ENCODE data around the gene UBXN10. TPM values are rescaled to one million over a fixed set of nuclear protein-coding genes. Genes with fewer than 3 reads are reported as not detected.

UBXN10 gene
- total and polyA plus RNA-seq, 2 experiments from 2014 or later, result 0.63 to 1.2 TPM

- no peak overlapping the region for H3K4me2 ChIP-seq
Measured at GRCh38 chr1:20150969-20151368, 34.9 kb upstream of the UBXN10 start.

GRCh38 chr1:20151906-20152598 lies 33.8 kb upstream of the UBXN10 start:
- TF ChIP-seq EZH2phosphoT487 (IDR thresholded peaks at IDR 0.05; ENCODE audit: low read depth, severe bottlenecking, unreplicated experiment), result no peak
- TF ChIP-seq CTCF (IDR thresholded peaks at IDR 0.05; ENCODE audit: poor library complexity), result peak; percentile 95

More at GRCh38 chr1:20150969-20151368, 34.9 kb upstream of the UBXN10 start:
- Histone ChIP-seq H3K27me3 (no peaks in the 10 kb centered on the region), H3K4me1 (ENCODE audit: insufficient read depth) (no peaks in the 10 kb centered on the region), H2AFZ (no peak overlapping the region), H4K20me1 (ENCODE audit: insufficient read depth, poor library complexity, severe bottlenecking) (no peaks in the 10 kb centered on the region), H3K79me2 (no peaks in the 10 kb centered on the region), H3K27ac (no peak overlapping the region), H3K9me3 (ENCODE audit: low read depth) (no peaks in the 10 kb centered on the region), H3K4me3 (no peak overlapping the region), H3K9me2 (replicated peaks; ENCODE audit: insufficient read depth) (no peaks in the 10 kb centered on the region), H3K36me3 (replicated peaks; ENCODE audit: insufficient read depth, low read depth) (no peaks in the 10 kb centered on the region)
- WGBS (ENCODE audit: low lambda C conversion rate, missing lambda C conversion rate), result 86% methylated on average over 6 of the region's 6 CpGs
- no peak for DNase-seq (ENCODE audit: low spot score)
- TF ChIP-seq EZH2 (IDR thresholded peaks at IDR 0.05; ENCODE audit: borderline replicate concordance) (no peak), EZH2phosphoT487 (IDR thresholded peaks at IDR 0.05; ENCODE audit: low read depth, severe bottlenecking, unreplicated experiment) (no peak), CTCF (IDR thresholded peaks at IDR 0.05; ENCODE audit: poor library complexity) (no peak)

GRCh38 chr1:20152599-20152930 lies 33.3 kb upstream of the UBXN10 start:
- no peak overlapping the region for H3K4me2 ChIP-seq
- 54% methylated on average over 7 of the region's 7 CpGs for WGBS (ENCODE audit: low lambda C conversion rate, missing lambda C conversion rate)
- no peaks in the 10 kb centered on the region for H3K27me3 ChIP-seq
- no peak for DNase-seq (ENCODE audit: low spot score)
- H3K9me3 ChIP-seq (ENCODE audit: low read depth), result no peaks in the 10 kb centered on the region
- H3K4me3 ChIP-seq, result no peak overlapping the region
- H3K36me3 ChIP-seq (replicated peaks; ENCODE audit: insufficient read depth, low read depth), result no peaks in the 10 kb centered on the region
- no peak overlapping the region for H2AFZ ChIP-seq
- H3K9me2 ChIP-seq (replicated peaks; ENCODE audit: insufficient read depth), result no peaks in the 10 kb centered on the region
- no peaks in the 10 kb centered on the region for H3K79me2 ChIP-seq
- no peaks in the 10 kb centered on the region for H4K20me1 ChIP-seq (ENCODE audit: insufficient read depth, poor library complexity, severe bottlenecking)
- H3K4me1 ChIP-seq (ENCODE audit: insufficient read depth), result no peaks in the 10 kb centered on the region
- TF ChIP-seq EZH2 (IDR thresholded peaks at IDR 0.05; ENCODE audit: borderline replicate concordance) (no peak), CTCF (IDR thresholded peaks at IDR 0.05; ENCODE audit: poor library complexity) (no peak), EZH2phosphoT487 (IDR thresholded peaks at IDR 0.05; ENCODE audit: low read depth, severe bottlenecking, unreplicated experiment) (no peak)
- H3K27ac ChIP-seq, result no peak overlapping the region

More at GRCh38 chr1:20151906-20152598, 33.8 kb upstream of the UBXN10 start:
- no peaks in the 10 kb centered on the region for H4K20me1 ChIP-seq (ENCODE audit: insufficient read depth, poor library complexity, severe bottlenecking)
- H3K4me3 ChIP-seq, result peak overlapping the region; percentile 17
- H3K9me2 ChIP-seq (replicated peaks; ENCODE audit: insufficient read depth), result no peaks in the 10 kb centered on the region
- H3K4me1 ChIP-seq (ENCODE audit: insufficient read depth), result no peaks in the 10 kb centered on the region
- H3K27ac ChIP-seq, result no peak overlapping the region
- peak overlapping the region; percentile 62 for H2AFZ ChIP-seq
- 26% methylated on average over 27 of the region's 29 CpGs for WGBS (ENCODE audit: low lambda C conversion rate, missing lambda C conversion rate)
- H3K79me2 ChIP-seq, result no peaks in the 10 kb centered on the region
- H3K4me2 ChIP-seq, result peak overlapping the region; percentile 86
- DNase-seq (ENCODE audit: low spot score), result peak; percentile 90
- no peaks in the 10 kb centered on the region for H3K9me3 ChIP-seq (ENCODE audit: low read depth)
- H3K27me3 ChIP-seq, result no peaks in the 10 kb centered on the region
- H3K36me3 ChIP-seq (replicated peaks; ENCODE audit: insufficient read depth, low read depth), result no peaks in the 10 kb centered on the region
